H1 (cell line): ENCODE results near the gene MRPL9.

Experiments
- ATF3 ChIP-seq: IDR thresholded peaks from 2 replicates; pipeline ENCODE4 v1.6.1; 2011; ENCODE audit warnings: low read depth, mild to moderate bottlenecking, low read length; ENCODE audit not compliant: insufficient read depth
- CTCF ChIP-seq, 3 experiments: IDR thresholded peaks; 1 replicate in 2 of 3; 2 replicates in 1 of 3; pipeline versions ENCODE4 v1.5.1 to v1.6.1; 2011; ENCODE audit warnings: low read length in 3 of 3, mild to moderate bottlenecking in 3 of 3, inconsistent platforms in 2 of 3, low read depth in 1 of 3, moderate library complexity in 1 of 3; ENCODE audit not compliant: insufficient read depth in 1 of 3; ENCODE audit errors: control extremely low read depth in 1 of 3
- EZH2 ChIP-seq: fragments of 200-600 bp; sonication (generic); IDR thresholded peaks from 2 replicates; pipeline ENCODE4 v1.7.1; 2012; ENCODE audit warnings: low read depth, mild to moderate bottlenecking, moderate library complexity, low read length, inconsistent platforms; ENCODE audit not compliant: severe bottlenecking
- JUN ChIP-seq: IDR thresholded peaks from 2 replicates; pipeline ENCODE4 v1.6.1; 2011; ENCODE audit warnings: low read depth, mild to moderate bottlenecking, improper control_type of control experiment, low read length
- POLR2A ChIP-seq, 2 experiments: IDR thresholded peaks; 1 replicate in 1 of 2; 2 replicates in 1 of 2; pipeline ENCODE4 v1.6.1; 2011; ENCODE audit warnings: low read depth in 2 of 2, low read length in 2 of 2, mild to moderate bottlenecking in 2 of 2; ENCODE audit errors: control extremely low read depth in 1 of 2
- POLR2AphosphoS5 ChIP-seq: IDR thresholded peaks from 2 replicates; pipeline ENCODE4 v1.6.1; 2011; ENCODE audit warnings: low read depth, low read length
- RAD21 ChIP-seq, 2 experiments: IDR thresholded peaks in 1 of 2; conservative IDR thresholded peaks in 1 of 2; 2 replicates each; pipeline ENCODE4 v1.6.1; 2011; ENCODE audit warnings: low read depth in 2 of 2, low read length in 2 of 2, improper control_type of control experiment in 1 of 2, inconsistent platforms in 1 of 2, mild to moderate bottlenecking in 1 of 2, moderate library complexity in 1 of 2
- SUZ12 ChIP-seq: fragments of 200-600 bp; sonication (generic); IDR thresholded peaks from 2 replicates; pipeline ENCODE4 v1.6.1; 2012; ENCODE audit warnings: mild to moderate bottlenecking, inconsistent platforms, low read length, moderate library complexity, mixed read lengths

- TF ChIP-seq ATF3, result no peak
- TF ChIP-seq CTCF (IDR thresholded peaks at IDR 0.05; ENCODE audit: control extremely low read depth in 1 of 3, insufficient read depth in 1 of 3, low read depth in 1 of 3, low read length in 3 of 3), result no peak
- no peak for TF ChIP-seq POLR2AphosphoS5
- TF ChIP-seq SUZ12, result no peak
- TF ChIP-seq EZH2, result no peak
- no peak for TF ChIP-seq RAD21 (IDR thresholded peaks at IDR 0.05 in 1 of 2, conservative IDR thresholded peaks at IDR 0.05 in 1 of 2; ENCODE audit: low read depth in 2 of 2, low read length in 2 of 2)
- no peak for TF ChIP-seq POLR2A (IDR thresholded peaks at IDR 0.05; ENCODE audit: control extremely low read depth in 1 of 2, low read depth in 2 of 2, low read length in 2 of 2)
- TF ChIP-seq JUN, result no peak
These were observed 21.8 kb downstream of the MRPL9 start for GRCh38 chr1:151741516-151741915.
